Activated CD4-positive, alpha-beta T cell treated with anti-CD3 and anti-CD28 coated beads, Interleukin-2, amount 50 U/mL, for 4 hours (primary cell): ENCODE data around the gene TM2D3.

Source experiments
- DNase-seq, 2 experiments: peaks; one replicate each; pipeline ENCODE4 v3.0.0-alpha.2; 2020

Gene TM2D3

GRCh38 chr15:101620671-101621070 is 31.5 kb downstream of the TM2D3 start:
- DNase-seq, result no peak

- DNase-seq, result no peak
Observed at GRCh38 chr15:101619615-101619865, 32.6 kb downstream of the TM2D3 start.

DNA sequence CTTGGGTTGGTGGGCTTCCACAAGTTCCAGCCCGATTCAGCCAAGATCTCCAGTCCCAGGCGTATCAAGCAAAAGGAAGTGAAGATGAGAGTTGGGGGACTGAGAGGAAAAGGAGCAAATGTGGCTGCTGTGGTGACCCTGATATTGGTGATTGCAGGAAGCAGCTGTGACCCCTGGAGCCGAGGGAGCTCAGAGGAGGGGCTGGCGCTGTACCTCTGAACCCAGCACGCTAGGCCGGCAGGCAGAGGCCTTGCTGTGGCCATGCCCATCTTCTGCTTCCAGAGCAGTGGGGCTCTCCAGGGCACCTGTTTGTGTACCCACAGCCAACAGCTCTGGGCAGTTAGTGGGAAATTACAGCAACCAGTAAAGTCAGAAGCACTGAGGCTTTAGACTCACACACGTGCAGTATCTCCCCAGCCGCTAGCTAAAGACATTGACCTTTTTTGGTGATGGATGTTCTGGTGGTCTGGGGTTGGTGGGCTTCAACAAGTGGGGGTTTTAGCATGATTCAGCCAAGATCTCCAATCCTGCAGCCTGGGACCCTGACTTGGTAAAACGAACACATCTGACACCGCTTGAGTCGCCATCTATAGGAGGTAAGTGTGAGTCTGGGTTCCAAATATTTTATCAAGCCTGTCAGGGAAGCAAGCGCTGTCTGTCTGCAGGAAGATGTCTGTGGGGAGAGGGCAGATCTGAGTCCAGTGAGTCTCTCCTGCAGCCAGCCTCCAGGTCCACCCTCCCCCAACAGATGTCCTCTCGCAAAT is 33.1 kb downstream of the TM2D3 start:
- DNase-seq, result no peak

DNA sequence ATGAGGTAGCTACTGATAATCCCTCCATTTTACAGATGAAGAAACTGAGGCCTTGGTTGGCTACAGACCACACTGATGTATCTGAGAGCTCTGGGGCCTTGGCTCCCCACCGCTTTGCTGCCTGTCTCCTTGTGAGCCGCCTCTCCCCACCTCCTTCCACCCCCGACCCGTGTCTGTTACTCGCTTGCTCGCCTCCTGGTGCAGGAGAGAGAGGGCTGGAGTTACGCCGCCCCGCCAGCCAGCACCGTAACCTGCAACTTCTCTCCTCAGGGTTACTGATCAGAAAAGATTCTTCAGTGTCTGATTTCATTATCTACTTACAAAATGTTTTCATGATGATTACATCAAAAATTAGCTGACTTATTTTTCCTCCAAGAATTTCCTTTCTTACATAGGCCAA is 34.1 kb downstream of the TM2D3 start:
- no peak for DNase-seq

GRCh38 chr15:101617390-101617965 is 34.7 kb downstream of the TM2D3 start:
- no peak for DNase-seq

DNA sequence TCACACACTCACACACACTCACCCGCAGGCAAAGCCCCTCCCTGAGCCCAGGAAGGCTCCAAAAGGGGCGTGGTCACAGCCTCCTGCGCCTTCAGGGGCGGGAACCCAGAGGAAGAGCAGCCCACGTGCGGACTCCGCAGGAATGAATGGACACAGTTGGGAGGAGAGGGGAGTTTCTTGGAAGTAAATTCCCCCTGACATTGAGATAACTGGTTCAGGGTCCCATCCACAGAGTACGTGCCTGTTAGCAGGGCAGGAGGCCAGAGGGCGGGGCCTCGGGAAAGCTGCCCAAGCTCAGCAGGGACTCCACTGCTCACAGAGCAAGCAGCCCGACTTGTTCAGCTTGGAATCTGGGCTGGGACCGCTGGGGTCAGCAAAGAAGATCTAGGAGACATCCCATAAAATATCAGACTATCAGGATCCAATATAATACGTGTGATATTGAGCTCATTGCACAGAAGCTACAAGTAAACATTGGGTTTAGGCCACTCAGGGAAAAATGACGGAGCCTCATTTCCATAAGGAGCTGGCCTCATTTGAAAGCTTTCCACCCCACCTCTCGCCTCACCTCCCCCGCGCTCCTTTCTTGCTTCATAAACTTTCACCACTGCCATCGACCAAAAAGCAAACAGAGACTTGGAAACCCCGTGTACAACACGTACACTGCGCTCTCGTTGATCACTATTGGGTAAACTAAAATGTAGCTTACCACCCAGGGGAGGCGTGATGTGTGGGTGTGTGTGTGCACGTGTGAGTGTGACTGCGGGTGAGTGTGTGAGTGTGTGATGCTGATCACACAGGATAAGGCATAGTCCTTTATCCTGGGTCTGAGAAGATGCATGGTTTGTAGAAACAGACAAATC is 36.0 kb downstream of the TM2D3 start:
- DNase-seq, result no peak

DNA sequence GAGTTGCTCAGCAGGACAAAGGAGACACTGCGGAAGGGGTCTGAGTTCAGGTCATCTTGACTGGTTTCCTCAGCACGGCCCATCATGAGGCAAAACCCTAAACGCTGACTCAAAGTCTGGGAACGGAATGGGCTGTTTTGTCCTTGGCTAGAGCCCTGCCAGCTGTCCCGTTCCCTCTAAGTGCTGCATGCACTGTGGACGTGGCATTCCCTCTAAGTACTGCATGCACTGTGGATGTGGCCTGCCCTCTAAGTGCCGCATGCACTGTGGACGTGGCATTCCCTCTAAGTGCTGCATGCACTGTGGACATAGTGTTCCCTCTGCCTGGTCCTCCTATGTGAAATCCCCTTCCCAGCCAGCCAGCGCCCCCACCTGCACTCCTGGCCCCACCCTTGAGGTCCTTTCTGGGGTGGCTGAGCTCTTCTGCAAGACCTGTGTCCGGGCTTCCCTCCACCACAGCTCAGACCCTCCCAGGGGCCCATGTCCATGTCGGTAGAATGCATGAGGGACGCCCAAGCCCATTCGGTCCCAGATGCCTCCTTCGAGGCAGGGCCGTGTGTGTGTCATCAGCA is 36.7 kb downstream of the TM2D3 start:
- no peak for DNase-seq

DNA sequence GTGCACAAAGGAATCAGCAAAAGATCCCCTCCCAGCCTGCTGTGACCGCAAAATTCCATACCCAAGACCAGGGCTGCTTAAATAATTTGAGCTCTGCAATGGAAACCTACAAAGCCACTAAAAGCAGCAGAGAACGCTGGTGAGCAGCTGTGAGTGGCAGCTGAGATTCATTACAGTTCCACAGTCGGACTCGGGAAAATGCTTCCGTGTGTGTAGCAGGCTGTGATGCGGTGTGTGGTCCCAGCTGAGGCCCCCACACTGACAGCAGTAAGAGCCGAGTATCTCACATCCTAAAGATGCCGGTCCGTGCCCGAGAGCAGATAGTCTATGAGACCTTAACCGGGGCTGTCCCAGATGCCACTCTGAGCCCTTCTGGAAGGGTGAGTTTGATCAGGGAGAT is 37.4 kb downstream of the TM2D3 start:
- DNase-seq, result no peak

DNA sequence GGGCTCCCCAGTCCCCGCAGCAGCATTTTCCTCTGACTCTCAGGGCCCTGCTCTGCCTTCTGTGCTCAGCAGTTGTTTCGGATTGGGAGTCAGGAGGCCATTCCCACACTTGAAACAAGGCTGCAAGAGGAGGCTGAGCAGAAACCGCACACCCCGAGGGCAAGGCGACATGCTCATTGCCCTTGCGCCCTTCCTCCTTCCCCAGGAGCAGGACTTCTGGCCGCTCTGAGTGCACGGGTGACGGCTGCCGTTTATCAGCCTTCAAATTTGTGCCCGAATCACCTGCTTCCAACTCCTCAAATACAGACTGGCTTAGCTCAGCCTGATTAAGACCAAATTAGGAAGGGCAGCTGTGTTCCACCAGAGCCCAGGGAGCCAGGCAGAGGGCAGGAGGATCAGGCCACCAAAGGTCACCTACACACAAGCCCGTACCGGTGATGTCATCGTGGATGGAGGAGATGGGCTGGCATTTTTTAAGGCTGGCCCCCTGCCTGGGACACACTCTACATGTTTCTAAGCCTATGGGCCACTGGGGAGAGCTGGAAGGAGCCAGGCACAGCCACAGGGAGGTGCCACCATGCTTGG is 38.1 kb downstream of the TM2D3 start:
- DNase-seq, result no peak

- DNase-seq, result no peak
Observed at GRCh38 chr15:101613130-101614000, 38.8 kb downstream of the TM2D3 start.

GRCh38 chr15:101612676-101613075 is 39.5 kb downstream of the TM2D3 start:
- no peak for DNase-seq

DNA sequence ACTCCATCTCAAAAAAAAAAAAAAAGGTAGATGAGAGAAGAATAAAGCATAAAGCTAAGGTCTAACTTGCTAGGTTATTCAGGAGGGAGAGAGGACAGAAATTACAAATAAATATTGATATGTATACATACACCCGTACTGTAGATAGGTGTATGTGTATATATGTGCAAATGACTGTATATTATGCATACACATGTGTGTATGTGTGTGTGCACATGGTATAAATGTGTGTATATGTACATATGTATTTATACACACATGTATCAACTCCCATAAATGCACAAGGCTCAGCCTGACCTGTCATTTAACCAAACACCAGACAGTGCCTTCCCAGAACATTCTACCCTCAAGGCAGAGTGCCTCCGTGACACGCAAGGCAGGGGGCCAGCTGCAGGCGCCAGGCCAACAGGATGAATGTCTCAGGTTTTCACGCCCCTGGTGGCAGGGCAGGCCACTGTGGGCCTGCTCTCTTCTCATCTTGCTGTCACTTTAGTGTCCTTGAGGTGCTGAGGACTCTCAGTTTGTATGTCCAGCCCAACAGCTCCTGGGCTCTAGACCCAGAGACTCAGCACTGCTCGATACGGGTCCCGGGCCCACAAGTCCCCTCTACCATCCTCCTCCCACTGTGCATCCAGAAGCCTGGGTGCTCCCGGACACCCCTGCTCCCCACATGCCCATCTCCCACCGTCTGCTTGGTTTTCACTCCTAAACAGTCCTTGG is 40.4 kb downstream of the TM2D3 start:
- no peak for DNase-seq

DNA sequence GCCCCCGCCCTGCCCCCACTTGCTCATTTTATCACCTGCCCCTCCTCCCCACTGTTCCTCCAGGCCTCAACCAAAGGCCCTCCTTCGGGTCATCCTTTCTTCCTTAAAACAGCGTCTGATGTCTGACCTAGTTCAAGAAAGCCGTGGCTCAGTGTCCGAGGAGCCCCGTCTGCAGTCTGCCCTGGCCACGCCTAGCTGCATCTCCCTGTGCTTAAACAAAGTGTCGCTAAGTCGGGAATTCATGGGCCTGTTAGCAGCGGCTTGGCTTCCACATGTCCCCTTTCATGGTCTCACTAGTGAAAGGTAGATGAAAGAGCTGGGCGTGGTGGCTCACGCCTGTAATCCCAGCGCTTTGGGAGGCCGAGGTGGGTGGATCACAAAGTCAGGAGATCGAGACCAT is 41.2 kb downstream of the TM2D3 start:
- DNase-seq, result no peak

GRCh38 chr15:101610611-101611000 is 41.6 kb downstream of the TM2D3 start:
- no peak for DNase-seq

- no peak for DNase-seq
Observed at GRCh38 chr15:101609742-101610610, 42.2 kb downstream of the TM2D3 start.

DNA sequence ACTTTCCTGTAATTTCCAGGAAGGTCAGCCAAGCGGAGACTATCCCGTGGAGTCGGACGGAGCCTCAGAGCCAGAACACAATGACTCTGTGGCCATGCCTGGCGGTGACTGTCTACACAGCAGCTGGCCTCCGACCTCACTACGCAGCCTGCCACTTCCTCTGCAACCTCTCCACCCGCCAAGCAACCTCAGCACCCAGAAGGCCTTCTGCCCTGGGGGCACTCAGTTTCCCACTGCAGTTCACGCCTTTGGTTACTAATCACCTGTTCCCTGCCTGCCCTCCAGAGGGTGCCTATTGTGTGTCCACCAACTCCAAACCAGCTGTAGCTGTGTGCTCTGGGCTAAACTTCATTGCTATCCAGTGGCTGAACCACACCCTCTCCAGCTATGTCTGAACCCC is 44.0 kb downstream of the TM2D3 start:
- no peak for DNase-seq

DNA sequence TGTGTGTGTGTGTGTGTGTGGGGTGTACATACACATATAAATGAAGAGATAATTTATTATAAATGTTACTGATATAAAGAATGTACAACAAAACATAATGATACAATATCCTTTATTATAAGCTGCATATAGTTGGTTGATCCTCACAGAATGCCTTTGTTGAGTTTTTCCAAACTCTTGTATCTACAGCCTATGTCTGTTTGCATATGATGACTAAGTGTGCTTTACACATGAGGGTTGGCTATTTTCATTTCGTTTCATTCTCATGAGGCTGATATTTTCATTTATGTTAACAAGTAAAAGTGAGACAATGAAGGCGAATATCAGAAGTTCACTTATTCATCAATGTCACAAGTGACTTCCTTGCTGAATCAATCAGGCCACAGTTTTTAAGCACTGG is 45.1 kb downstream of the TM2D3 start:
- DNase-seq, result no peak

GRCh38 chr15:101604124-101604874 is 47.9 kb downstream of the TM2D3 start:
- DNase-seq, result no peak

GRCh38 chr15:101602801-101603200 is 49.4 kb downstream of the TM2D3 start:
- no peak for DNase-seq

DNA sequence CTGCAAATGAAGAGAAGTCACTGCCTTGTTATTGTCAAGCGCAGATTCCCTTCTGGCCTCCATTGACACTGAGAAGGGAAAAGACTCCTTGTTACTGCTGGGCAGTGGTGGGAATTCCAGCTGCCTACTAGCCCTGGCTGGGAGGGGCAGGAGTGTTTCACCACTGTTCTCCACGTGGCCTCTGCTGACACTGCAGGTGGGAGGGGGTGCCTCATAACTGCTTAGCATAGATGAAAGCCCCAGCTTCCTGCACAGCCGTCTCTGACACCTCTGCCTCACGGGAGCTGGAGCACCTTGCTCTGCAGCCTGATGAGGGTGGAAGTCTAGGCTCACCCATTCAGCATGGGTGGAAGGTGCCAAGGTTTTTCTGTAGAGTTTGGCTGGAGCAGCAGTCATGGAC is 52.1 kb downstream of the TM2D3 start:
- no peak for DNase-seq
